ENCODE measurements around the gene TTC33.

DNA sequence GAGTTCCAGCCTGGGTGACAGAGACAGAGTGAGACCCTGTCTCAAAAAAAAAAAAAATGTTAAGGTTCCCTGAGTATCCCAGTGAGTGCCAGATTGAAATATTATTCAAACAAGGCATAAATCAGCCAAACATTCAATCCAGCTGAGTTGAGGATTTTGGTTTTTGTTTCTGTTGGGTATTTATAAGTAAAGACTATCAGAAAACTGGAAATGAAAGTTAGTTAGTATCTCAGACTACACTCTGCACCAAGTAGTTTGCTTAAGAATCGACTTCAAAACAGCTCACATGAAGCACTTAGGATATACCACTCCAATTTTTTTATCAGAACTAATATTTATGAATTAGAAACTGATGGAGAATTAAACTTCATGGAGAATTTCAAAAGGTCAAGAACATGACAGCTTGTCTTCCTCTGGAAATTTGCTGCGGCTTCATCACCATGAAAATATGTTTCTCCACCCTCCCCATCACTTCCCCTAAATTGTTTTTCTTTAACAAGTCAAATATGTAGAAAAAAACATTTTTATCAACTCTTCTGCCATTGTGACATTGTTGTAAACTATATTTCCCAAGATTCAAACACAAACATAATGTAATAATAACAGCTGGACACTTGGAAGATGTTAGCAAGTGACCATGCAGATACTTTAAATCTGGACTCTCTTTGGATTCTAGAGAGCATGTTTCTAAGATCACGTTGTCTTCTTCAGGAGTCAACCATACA lies 186.1 kb downstream of the TTC33 start:
- TF ChIP-seq, protein P1, sequence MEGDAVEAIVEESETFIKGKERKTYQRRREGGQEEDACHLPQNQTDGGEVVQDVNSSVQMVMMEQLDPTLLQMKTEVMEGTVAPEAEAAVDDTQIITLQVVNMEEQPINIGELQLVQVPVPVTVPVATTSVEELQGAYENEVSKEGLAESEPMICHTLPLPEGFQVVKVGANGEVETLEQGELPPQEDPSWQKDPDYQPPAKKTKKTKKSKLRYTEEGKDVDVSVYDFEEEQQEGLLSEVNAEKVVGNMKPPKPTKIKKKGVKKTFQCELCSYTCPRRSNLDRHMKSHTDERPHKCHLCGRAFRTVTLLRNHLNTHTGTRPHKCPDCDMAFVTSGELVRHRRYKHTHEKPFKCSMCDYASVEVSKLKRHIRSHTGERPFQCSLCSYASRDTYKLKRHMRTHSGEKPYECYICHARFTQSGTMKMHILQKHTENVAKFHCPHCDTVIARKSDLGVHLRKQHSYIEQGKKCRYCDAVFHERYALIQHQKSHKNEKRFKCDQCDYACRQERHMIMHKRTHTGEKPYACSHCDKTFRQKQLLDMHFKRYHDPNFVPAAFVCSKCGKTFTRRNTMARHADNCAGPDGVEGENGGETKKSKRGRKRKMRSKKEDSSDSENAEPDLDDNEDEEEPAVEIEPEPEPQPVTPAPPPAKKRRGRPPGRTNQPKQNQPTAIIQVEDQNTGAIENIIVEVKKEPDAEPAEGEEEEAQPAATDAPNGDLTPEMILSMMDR (IDR thresholded peaks at IDR 0.05; ENCODE audit: insufficient read depth, low read length, poor library complexity, severe bottlenecking): no peak
- TF ChIP-seq EZH2phosphoT487 (conservative IDR thresholded peaks at IDR 0.05; ENCODE audit: low read length): no peak

Measured in SU-DHL-6 (cell line).